ENCODE results near the gene MSL1. TPM values are rescaled to one million over a fixed set of nuclear protein-coding genes. Genes with fewer than 3 reads are reported as not detected.
"Not testable (repeated sequence)": the region's sequence is repeated elsewhere in the genome, so short reads cannot be mapped to it uniquely, and the experiment has no call there.

Gene MSL1
- total and polyA plus RNA-seq, 3 experiments from 2014 or later: 13.5 to 91.5 (median 88.6) TPM

DNA sequence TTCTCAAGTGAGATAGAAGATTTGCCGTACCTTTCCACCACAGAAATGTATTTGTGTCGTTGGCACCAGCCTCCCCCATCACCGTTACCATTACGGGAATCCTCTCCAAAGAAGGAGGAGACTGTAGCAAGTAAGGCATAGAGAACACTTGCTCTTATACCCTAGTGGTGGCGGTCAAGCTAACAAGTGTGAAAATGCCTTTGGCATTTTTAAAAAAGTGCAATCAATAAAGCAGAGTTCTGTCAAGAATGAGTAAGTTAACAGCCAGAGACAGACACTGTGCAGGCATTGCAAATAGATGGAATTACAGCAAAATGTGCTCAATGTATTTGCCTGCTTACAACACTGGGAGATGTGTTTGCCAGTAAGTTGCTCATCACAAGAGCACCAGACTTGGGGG, 7.7 kb downstream of the MSL1 start:
- Histone ChIP-seq H3K36me3 (ENCODE audit: insufficient read depth, low read length) (peaks cover 39% of the 10 kb centered on the region), H3K9me3 (ENCODE audit: low read length) (no peaks in the 10 kb centered on the region), H3K4me1 (ENCODE audit: insufficient read depth, low read length) (peaks cover 10% of the 10 kb centered on the region), H3K27me3 (ENCODE audit: insufficient read depth, low read length, poor library complexity, severe bottlenecking) (no peaks in the 10 kb centered on the region), H3K27ac (ENCODE audit: low read depth, low read length) (no peak overlapping the region), H3K4me3 (ENCODE audit: low read length) (no peak overlapping the region)
- CTCF ChIA-PET: interaction anchor here (0.6 to 1.5 kb wide), 4 partner anchors 10 to 17 kb away, joined by 3 to 5 read pairs (median 4); no protein-coding TSS in a partner anchor
- Mint-ChIP-seq H3K4me1 (peaks cover 13 to 27% (median 24%) of the 10 kb centered on the region in 3 donors), H3K27ac (peak overlapping the region in 7 of 8 donors; percentile 21 to 63 (median 43)), H3K27me3 (no peaks in the 10 kb centered on the region), H3K9me3 (no peaks in the 10 kb centered on the region), H3K36me3 (peaks cover 0 to 80% (median 22%) of the 10 kb centered on the region in 3 donors), H3K4me3 (no peak overlapping the region)
- DNase-seq: no peak
- POLR2A ChIA-PET: no interaction called here

DNA sequence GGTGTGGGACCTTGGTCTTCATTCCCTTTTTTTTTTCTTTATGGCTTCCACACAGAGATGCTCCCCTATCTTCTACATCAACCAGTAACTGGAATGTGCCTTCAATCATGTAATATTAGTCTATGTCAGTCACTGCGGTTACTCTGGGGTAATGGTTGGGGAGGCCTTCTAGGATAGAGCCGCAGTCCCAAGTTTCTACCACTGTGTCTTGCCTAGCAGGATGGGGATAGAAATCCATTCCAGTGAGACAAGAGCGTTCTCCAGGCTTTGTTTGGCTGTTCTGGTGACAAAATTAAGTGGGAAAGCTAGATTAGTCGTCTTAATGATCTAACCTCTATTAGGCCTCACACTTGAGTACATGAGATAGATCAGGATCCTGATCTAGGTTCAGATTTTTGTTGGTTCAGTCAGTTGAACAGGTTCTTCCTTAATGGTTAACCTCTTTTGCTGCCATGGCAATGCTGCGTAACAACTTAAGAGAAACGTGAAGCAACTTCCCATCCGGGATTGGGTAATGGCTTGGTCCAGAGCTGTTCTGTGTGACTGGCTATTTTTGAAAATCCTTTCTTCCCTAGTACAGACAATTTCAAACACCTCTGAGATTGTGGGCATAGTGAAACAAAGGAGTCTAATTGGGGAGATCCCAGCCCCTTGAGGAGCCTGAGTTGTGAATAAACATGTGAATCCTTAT, 8.7 kb downstream of the MSL1 start:
- H3K9me3 ChIP-seq (ENCODE audit: low read length): no peaks in the 10 kb centered on the region
- H3K4me3 ChIP-seq (ENCODE audit: low read length): no peak overlapping the region
- peaks cover under 1% of the 10 kb centered on the region for H3K4me1 ChIP-seq (ENCODE audit: insufficient read depth, low read length)
- no peak overlapping the region for H3K4me3 Mint-ChIP-seq
- H3K27ac Mint-ChIP-seq: peak overlapping the region in 7 of 8 donors; percentile 17 to 74 (median 48)
- H3K27ac ChIP-seq (ENCODE audit: low read depth, low read length): no peak overlapping the region
- no peaks in the 10 kb centered on the region for H3K27me3 Mint-ChIP-seq
- peaks cover 7 to 19% (median 18%) of the 10 kb centered on the region in 3 donors for H3K4me1 Mint-ChIP-seq
- peaks cover 49% of the 10 kb centered on the region for H3K36me3 ChIP-seq (ENCODE audit: insufficient read depth, low read length)
- POLR2A ChIA-PET: no interaction called here
- peaks cover 0 to 87% (median 28%) of the 10 kb centered on the region in 3 donors for H3K36me3 Mint-ChIP-seq
- DNase-seq: no peak
- H3K27me3 ChIP-seq (ENCODE audit: insufficient read depth, low read length, poor library complexity, severe bottlenecking): no peaks in the 10 kb centered on the region
- CTCF ChIA-PET: interaction anchor here (1.5 kb wide), 1 partner anchor 17 kb away, joined by 4 read pairs; no protein-coding TSS in a partner anchor
- H3K9me3 Mint-ChIP-seq: no peaks in the 10 kb centered on the region

DNA sequence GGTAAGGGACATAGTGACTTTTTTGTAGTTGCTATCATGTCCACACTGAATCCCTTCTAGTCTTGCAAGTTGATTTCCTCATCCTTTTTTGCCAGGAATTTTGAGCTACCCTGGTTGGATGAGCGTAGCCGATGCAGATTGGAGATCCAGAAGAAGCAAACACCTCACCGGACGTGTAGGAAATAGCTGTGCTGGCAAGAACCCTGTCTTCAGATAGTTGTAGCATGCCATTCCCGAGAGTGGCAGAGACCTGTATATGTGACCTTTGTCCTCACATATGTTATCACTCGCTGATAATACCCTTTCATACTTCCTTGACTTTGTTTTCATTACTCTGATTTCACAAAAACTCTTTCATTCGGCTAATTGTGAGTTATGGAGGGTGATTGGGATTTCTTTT, 12.4 kb downstream of the MSL1 start:
- no peaks in the 10 kb centered on the region for H3K27me3 ChIP-seq (ENCODE audit: insufficient read depth, low read length, poor library complexity, severe bottlenecking)
- no peak overlapping the region for H3K4me3 ChIP-seq (ENCODE audit: low read length)
- Mint-ChIP-seq H3K36me3 (peaks cover 0 to 83% (median 25%) of the 10 kb centered on the region in 3 donors), H3K27ac (peak overlapping the region in 6 of 8 donors; percentile 29 to 83 (median 46)), H3K9me3 (no peaks in the 10 kb centered on the region), H3K4me3 (no peak overlapping the region), H3K4me1 (peaks cover 7 to 24% (median 16%) of the 10 kb centered on the region in 3 donors), H3K27me3 (no peaks in the 10 kb centered on the region)
- no peak for DNase-seq
- peaks cover 49% of the 10 kb centered on the region for H3K36me3 ChIP-seq (ENCODE audit: insufficient read depth, low read length)
- H3K27ac ChIP-seq (ENCODE audit: low read depth, low read length): no peak overlapping the region
- ChIA-PET POLR2A (no interaction called here), CTCF (interaction anchor here (0.7 to 1.5 kb wide), 4 partner anchors 10 to 59 kb away, joined by 3 to 5 read pairs (median 3); no protein-coding TSS in a partner anchor)
- no peaks in the 10 kb centered on the region for H3K9me3 ChIP-seq (ENCODE audit: low read length)
- peaks cover 4% of the 10 kb centered on the region for H3K4me1 ChIP-seq (ENCODE audit: insufficient read depth, low read length)

DNA sequence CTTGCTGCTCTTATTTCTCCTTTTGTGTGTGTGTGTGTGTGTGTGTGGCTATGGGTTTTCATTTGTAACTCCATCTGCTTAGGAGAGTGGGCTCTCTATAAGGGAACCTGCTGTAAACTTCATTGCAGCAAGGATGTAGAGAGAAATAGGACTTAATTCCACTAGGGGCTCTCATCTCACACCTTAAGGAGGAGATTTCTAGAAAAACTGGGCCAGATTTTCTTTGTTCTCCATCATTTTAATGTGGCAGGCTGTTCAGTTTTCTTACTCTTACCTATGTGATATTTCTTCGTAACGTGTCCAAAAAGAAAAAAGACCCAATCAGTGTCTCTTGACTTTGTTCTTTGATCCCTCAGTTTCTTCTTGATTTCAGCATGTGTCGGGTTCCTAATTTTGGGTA, 14.0 kb downstream of the MSL1 start:
- ChIA-PET CTCF (no interaction called here), POLR2A (no interaction called here)
- no peaks in the 10 kb centered on the region for H3K9me3 ChIP-seq (ENCODE audit: low read length)
- H3K27ac Mint-ChIP-seq: peak overlapping the region in 7 of 8 donors; percentile 2 to 91 (median 64)
- peaks cover 41% of the 10 kb centered on the region for H3K36me3 ChIP-seq (ENCODE audit: insufficient read depth, low read length)
- no peak overlapping the region for H3K4me3 Mint-ChIP-seq
- H3K4me1 ChIP-seq (ENCODE audit: insufficient read depth, low read length): peaks cover 11% of the 10 kb centered on the region
- no peaks in the 10 kb centered on the region for H3K27me3 ChIP-seq (ENCODE audit: insufficient read depth, low read length, poor library complexity, severe bottlenecking)
- no peak overlapping the region for H3K4me3 ChIP-seq (ENCODE audit: low read length)
- H3K27ac ChIP-seq (ENCODE audit: low read depth, low read length): no peak overlapping the region
- no peak for DNase-seq
- H3K4me1 Mint-ChIP-seq: peaks cover 15 to 35% (median 25%) of the 10 kb centered on the region in 3 donors
- H3K9me3 Mint-ChIP-seq: peaks cover 0 to 3% (median 0%) of the 10 kb centered on the region in 5 donors
- H3K27me3 Mint-ChIP-seq: peaks cover 0 to 5% of the 10 kb centered on the region in 2 donors
- peaks cover 0 to 77% (median 26%) of the 10 kb centered on the region in 3 donors for H3K36me3 Mint-ChIP-seq

DNA sequence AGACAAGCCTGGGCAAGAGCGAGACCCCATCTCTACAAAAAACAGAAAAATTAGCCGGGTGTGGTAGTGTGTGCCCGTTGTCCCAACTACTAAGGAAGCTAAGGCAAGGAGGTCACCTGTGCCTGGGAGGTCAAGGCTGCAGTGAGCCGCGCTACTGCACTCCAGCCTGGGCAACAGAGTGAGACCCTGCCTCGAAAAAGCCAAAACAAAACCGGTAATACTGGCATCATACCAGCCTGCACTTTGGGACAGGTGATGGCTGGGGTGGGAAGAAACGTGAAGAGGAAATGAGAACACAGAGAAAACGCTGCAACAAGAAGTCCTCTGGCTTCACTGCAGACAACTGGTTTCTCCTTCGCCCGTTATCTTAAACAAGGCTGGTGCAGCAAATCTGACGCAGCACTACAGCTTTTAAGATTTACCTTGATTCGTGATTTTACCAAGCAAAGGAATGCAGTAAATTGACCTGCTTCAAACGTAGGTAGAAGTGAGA, 17.8 kb downstream of the MSL1 start:
- ChIA-PET CTCF (interaction anchor here (1.0 to 5.1 kb wide), 10 partner anchors 11 to 79 kb away, joined by 4 to 57 read pairs (median 4); partner anchors contain the start of gene WIPF2), POLR2A (interaction anchor here (0.5 to 4.5 kb wide), 14 partner anchors 9 to 1051 kb away, joined by 3 to 68 read pairs (median 8); partner anchors contain the start of genes MED24, MSL1, NR1D1 and PSMD3)
- DNase-seq: no peak
- Mint-ChIP-seq H3K27ac (peak overlapping the region; percentile 97 to 100 (median 98)), H3K27me3 (peaks cover 0 to 6% of the 10 kb centered on the region in 2 donors), H3K4me3 (peak overlapping the region; percentile 90 to 95 (median 95)), H3K4me1 (peaks cover 29 to 50% (median 37%) of the 10 kb centered on the region in 3 donors), H3K36me3 (peaks cover 0 to 60% (median 18%) of the 10 kb centered on the region in 3 donors), H3K9me3 (peaks cover 0 to 3% (median 0%) of the 10 kb centered on the region in 5 donors)
- Histone ChIP-seq H3K4me1 (ENCODE audit: insufficient read depth, low read length) (peaks cover 26% of the 10 kb centered on the region), H3K36me3 (ENCODE audit: insufficient read depth, low read length) (peaks cover 30% of the 10 kb centered on the region), H3K27me3 (ENCODE audit: insufficient read depth, low read length, poor library complexity, severe bottlenecking) (no peaks in the 10 kb centered on the region), H3K4me3 (ENCODE audit: low read length) (peak overlapping the region; percentile 82), H3K27ac (ENCODE audit: low read depth, low read length) (peak overlapping the region; percentile 95), H3K9me3 (ENCODE audit: low read length) (no peaks in the 10 kb centered on the region)

DNA sequence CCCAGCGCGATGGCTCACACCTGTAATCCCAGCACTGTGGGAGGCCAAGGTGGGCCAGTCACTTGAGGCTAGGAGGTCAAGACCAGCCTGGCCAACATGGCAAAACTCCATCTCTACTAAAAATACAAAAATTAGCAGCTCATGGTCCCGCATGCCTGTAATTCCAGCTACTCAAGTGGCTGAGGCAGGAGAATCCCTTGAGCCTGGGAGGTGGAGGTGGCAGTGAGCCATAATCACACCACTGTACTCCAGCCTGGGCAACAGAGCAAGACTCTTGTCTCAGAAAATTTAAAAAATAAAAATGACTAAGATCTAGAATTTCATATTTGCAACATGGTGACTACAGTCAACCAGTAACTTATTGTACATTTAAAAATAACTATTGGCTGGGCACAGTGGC, 21.4 kb downstream of the MSL1 start:
- Mint-ChIP-seq H3K4me1 (peaks cover 43 to 60% (median 55%) of the 10 kb centered on the region in 3 donors), H3K36me3 (peaks cover 0 to 55% (median 16%) of the 10 kb centered on the region in 3 donors), H3K4me3 (peak overlapping the region in 1 of 7 donors; percentile 56), H3K27ac (peak overlapping the region in 1 of 8 donors; percentile 6)
- Histone ChIP-seq H3K4me1 (ENCODE audit: insufficient read depth, low read length) (peaks cover 26% of the 10 kb centered on the region), H3K36me3 (ENCODE audit: insufficient read depth, low read length) (peaks cover 16% of the 10 kb centered on the region)
- DNase-seq; H3K27me3 ChIP-seq (ENCODE audit: insufficient read depth, low read length, poor library complexity, severe bottlenecking); POLR2A ChIA-PET; H3K27me3 Mint-ChIP-seq; H3K9me3 ChIP-seq (ENCODE audit: low read length); H3K9me3 Mint-ChIP-seq; H3K27ac ChIP-seq (ENCODE audit: low read depth, low read length); H3K4me3 ChIP-seq (ENCODE audit: low read length): not testable (repeated sequence)
- CTCF ChIA-PET: interaction anchor here (1.4 to 1.7 kb wide), 3 partner anchors 19 to 30 kb away, joined by 3 to 6 read pairs (median 4); no protein-coding TSS in a partner anchor

DNA sequence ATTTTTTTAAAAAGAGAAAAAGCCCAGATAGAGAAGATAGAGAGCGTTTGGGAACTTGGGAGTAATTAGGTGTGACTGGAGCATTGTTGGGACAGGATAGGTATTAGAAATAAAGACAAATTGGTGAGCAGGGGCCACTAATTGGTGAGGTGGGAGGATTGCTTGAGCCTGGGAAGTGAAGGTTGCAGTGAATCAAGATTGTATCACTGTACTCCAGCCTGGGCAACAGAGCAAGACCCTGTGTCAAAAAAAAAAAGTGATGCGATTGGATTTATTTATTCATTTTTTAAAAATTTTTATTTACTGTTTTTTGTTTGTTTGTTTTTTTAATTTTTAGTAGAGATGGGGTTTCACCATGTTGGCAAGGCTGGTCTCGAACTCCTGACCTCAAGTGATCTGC, 23.7 kb downstream of the MSL1 start:
- H3K4me3 Mint-ChIP-seq: peak overlapping the region in 1 of 7 donors; percentile 19
- peaks cover 0 to 66% (median 21%) of the 10 kb centered on the region in 3 donors for H3K36me3 Mint-ChIP-seq
- peaks cover 21% of the 10 kb centered on the region for H3K4me1 ChIP-seq (ENCODE audit: insufficient read depth, low read length)
- ChIA-PET CTCF (no interaction called here), POLR2A (no interaction called here)
- no peaks in the 10 kb centered on the region for H3K27me3 ChIP-seq (ENCODE audit: insufficient read depth, low read length, poor library complexity, severe bottlenecking)
- H3K9me3 ChIP-seq (ENCODE audit: low read length): no peaks in the 10 kb centered on the region
- peaks cover 36% of the 10 kb centered on the region for H3K36me3 ChIP-seq (ENCODE audit: insufficient read depth, low read length)
- no peak overlapping the region for H3K4me3 ChIP-seq (ENCODE audit: low read length)
- peak overlapping the region in 4 of 8 donors; percentile 6 to 71 (median 54) for H3K27ac Mint-ChIP-seq
- H3K4me1 Mint-ChIP-seq: peaks cover 46 to 68% (median 65%) of the 10 kb centered on the region in 3 donors
- DNase-seq: no peak
- H3K27ac ChIP-seq (ENCODE audit: low read depth, low read length): no peak overlapping the region
- peaks cover 0 to 2% of the 10 kb centered on the region in 2 donors for H3K27me3 Mint-ChIP-seq
- H3K9me3 Mint-ChIP-seq: no peaks in the 10 kb centered on the region
